IgD-negative memory B cell (primary cell): ENCODE results near the gene RHBDD2. TPM values are rescaled to one million over a fixed set of nuclear protein-coding genes. Genes with fewer than 3 reads are reported as not detected.
A peak's percentile ranks its signal among the peaks of the same experiment; 100 is the strongest.
"Not testable (repeated sequence)": the region's sequence is repeated elsewhere in the genome, so short reads cannot be mapped to it uniquely, and the experiment has no call there.

Source experiments
- H3K27ac Mint-ChIP-seq, 3 donors: one replicate each; pipeline ENCODE4 v1.8.0; 2020 to 2022; ENCODE audit warnings: mild to moderate bottlenecking in 3 of 3, mixed read lengths in 3 of 3, moderate library complexity in 1 of 3
- H3K27me3 Mint-ChIP-seq: one replicate; pipeline ENCODE4 v1.8.0; 2021; ENCODE audit warnings: mixed read lengths
- H3K36me3 Mint-ChIP-seq: one replicate; pipeline ENCODE4 v1.8.0; 2020; ENCODE audit warnings: mild to moderate bottlenecking, mixed read lengths
- H3K4me1 Mint-ChIP-seq, 3 donors: one replicate each; pipeline ENCODE4 v1.8.0; 2020 to 2022; ENCODE audit warnings: mixed read lengths in 3 of 3, mild to moderate bottlenecking in 1 of 3
- H3K4me3 Mint-ChIP-seq, 4 donors: one replicate each; pipeline ENCODE4 v1.8.0; 2020 to 2022; ENCODE audit warnings: mild to moderate bottlenecking in 4 of 4, mixed read lengths in 4 of 4, moderate library complexity in 3 of 4
- H3K9me3 Mint-ChIP-seq, 3 donors: one replicate each; pipeline ENCODE4 v1.8.0; 2020 to 2021; ENCODE audit warnings: mixed read lengths in 3 of 3, mild to moderate bottlenecking in 1 of 3
- polyA plus RNA-seq: library from polyadenylated mRNA; unstranded; fragments of 300-500 nt; fragmentation: Illumina TruSeq; gene quantifications from one replicate; pipeline ENCODE4 v1.2.3, GENCODE V29; 2021

The RHBDD2 gene
- polyA plus RNA-seq, 1 donor from 2014 or later, result 66.0 TPM

GRCh38 chr7:75854233-75854632 is 24.6 kb upstream of the RHBDD2 start:
- Mint-ChIP-seq H3K27ac (no peak overlapping the region), H3K9me3 (peaks cover 0 to 2% (median 0%) of the 10 kb centered on the region in 3 donors), H3K36me3 (no peaks in the 10 kb centered on the region), H3K27me3 (no peaks in the 10 kb centered on the region), H3K4me1 (no peaks in the 10 kb centered on the region), H3K4me3 (no peak overlapping the region)

- H3K9me3 Mint-ChIP-seq, H3K4me1 Mint-ChIP-seq, H3K27ac Mint-ChIP-seq, H3K4me3 Mint-ChIP-seq, H3K36me3 Mint-ChIP-seq, H3K27me3 Mint-ChIP-seq: not testable (repeated sequence)
Observed at GRCh38 chr7:75854813-75855345, 24.0 kb upstream of the RHBDD2 start.

GRCh38 chr7:75856536-75856935 is 22.3 kb upstream of the RHBDD2 start:
- H3K36me3 Mint-ChIP-seq, result no peaks in the 10 kb centered on the region
- H3K4me3 Mint-ChIP-seq, result no peak overlapping the region
- H3K9me3 Mint-ChIP-seq, result peaks cover 0 to 2% (median 0%) of the 10 kb centered on the region in 3 donors
- no peak overlapping the region for H3K27ac Mint-ChIP-seq
- H3K27me3 Mint-ChIP-seq, result no peaks in the 10 kb centered on the region
- no peaks in the 10 kb centered on the region for H3K4me1 Mint-ChIP-seq

DNA sequence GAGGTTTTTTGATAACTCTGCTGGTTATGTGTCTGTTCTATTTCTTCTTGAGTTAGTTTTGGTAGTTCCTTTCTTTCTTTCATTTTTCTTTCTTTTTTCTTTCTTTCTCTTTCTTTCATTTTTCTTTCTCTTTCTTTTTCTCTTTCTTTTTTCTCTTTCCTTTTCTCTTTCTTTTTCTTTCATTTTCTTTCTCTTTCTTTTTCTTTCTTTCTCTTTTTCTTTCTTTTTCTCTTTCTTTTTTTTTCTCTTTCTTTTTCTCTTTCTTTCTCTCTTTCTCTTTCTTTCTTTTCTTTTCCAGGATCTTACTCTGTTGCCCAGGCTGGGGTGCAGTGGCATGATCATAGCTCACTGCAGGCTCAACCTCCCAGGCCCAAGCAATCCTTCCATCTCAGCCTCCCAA is 20.4 kb upstream of the RHBDD2 start:
- Mint-ChIP-seq H3K4me3 (no peak overlapping the region), H3K9me3 (peaks cover 0 to 2% (median 0%) of the 10 kb centered on the region in 3 donors), H3K4me1 (no peaks in the 10 kb centered on the region), H3K27ac (no peak overlapping the region), H3K27me3 (peaks cover 3% of the 10 kb centered on the region), H3K36me3 (no peaks in the 10 kb centered on the region)

DNA sequence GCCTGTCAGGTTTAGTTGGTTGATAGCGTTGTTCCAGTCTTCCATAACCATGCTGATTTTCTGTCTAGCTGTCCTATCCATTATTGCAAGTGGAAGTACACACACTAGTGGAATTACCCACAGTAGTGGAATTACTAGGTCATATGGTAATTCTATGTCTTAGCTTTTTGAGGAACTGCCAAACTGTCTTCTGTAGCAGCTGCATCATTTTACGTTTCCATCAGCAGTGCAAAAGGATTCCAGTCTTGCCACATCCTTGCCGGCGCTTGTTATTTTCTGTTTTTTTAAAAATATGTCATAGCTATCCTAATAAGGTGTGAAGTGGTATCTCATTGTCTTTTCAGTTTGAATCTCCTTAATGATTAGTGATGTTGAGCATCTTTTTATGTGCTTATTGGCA is 17.2 kb upstream of the RHBDD2 start:
- no peak overlapping the region for H3K27ac Mint-ChIP-seq
- no peaks in the 10 kb centered on the region for H3K36me3 Mint-ChIP-seq
- H3K4me1 Mint-ChIP-seq, result peaks cover 0 to 4% (median 0%) of the 10 kb centered on the region in 3 donors
- H3K9me3 Mint-ChIP-seq, result no peaks in the 10 kb centered on the region
- H3K4me3 Mint-ChIP-seq, result no peak overlapping the region
- peaks cover 6% of the 10 kb centered on the region for H3K27me3 Mint-ChIP-seq

- H3K36me3 Mint-ChIP-seq, H3K27ac Mint-ChIP-seq, H3K4me3 Mint-ChIP-seq, H3K4me1 Mint-ChIP-seq, H3K27me3 Mint-ChIP-seq, H3K9me3 Mint-ChIP-seq: not testable (repeated sequence)
Observed at GRCh38 chr7:75864251-75864650, 14.6 kb upstream of the RHBDD2 start.

GRCh38 chr7:75866114-75866488 is 12.7 kb upstream of the RHBDD2 start:
- Mint-ChIP-seq H3K27me3 (peaks cover 8% of the 10 kb centered on the region), H3K4me1 (peaks cover 0 to 5% (median 0%) of the 10 kb centered on the region in 3 donors), H3K27ac (no peak overlapping the region), H3K9me3 (no peaks in the 10 kb centered on the region), H3K4me3 (no peak overlapping the region), H3K36me3 (no peaks in the 10 kb centered on the region)

DNA sequence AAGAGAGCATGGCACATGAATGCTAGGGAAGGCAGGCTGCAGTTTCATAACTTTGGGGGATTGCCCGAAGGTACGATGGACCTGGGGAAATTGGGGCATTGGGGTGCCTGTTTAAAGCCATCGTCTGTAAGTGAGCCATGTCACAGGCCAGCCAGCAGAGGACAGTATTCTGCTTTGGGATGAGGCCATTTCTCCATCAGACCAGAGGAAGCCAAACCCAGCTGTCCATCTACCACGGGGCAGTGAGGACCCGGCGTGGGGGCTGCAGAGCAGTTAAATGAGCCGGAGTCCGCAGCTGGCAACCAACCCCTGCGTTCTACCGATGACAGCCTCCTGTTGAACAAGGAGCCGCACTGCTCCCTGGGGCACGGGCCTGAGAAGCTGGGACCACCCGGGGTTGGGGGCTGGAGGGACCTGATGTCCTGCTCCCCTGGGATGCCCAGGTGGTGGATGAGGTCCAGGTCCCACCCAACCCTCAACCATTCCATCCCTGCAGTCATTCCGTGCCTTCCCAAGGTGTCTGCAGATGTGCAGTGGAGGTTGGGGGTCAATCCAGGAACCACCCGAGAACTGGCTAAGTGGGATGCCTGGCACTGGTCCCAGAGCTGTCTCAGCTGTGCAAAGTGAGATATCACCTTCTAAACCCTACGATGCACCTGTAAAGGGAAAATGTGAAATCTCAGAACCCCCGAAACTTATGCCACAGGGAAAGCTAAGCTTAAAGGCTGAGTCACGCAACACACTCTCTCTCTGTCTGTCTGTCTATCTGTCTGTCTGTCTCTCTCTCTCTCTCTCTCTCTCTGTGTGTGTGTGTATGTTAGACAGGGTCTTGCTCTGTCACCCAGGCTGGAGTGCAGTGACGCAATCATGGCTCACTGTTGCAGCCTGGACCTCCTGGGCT is 12.1 kb upstream of the RHBDD2 start:
- Mint-ChIP-seq H3K27ac (no peak overlapping the region), H3K4me1 (peaks cover 0 to 5% (median 0%) of the 10 kb centered on the region in 3 donors), H3K4me3 (no peak overlapping the region), H3K27me3 (peaks cover 8% of the 10 kb centered on the region), H3K9me3 (no peaks in the 10 kb centered on the region), H3K36me3 (no peaks in the 10 kb centered on the region)

- Mint-ChIP-seq H3K4me3 (no peak overlapping the region), H3K27ac (no peak overlapping the region), H3K27me3 (peaks cover 7% of the 10 kb centered on the region), H3K4me1 (peaks cover 0 to 5% (median 0%) of the 10 kb centered on the region in 3 donors), H3K9me3 (peaks cover 0 to 2% (median 0%) of the 10 kb centered on the region in 3 donors), H3K36me3 (peaks cover 2% of the 10 kb centered on the region)
Observed at GRCh38 chr7:75867390-75867717, 11.5 kb upstream of the RHBDD2 start.

GRCh38 chr7:75868153-75868552 is 10.7 kb upstream of the RHBDD2 start:
- Mint-ChIP-seq H3K27me3 (peaks cover 7% of the 10 kb centered on the region), H3K4me3 (no peak overlapping the region), H3K9me3 (peaks cover 0 to 2% (median 0%) of the 10 kb centered on the region in 3 donors), H3K4me1 (peaks cover 0 to 5% (median 0%) of the 10 kb centered on the region in 3 donors), H3K27ac (no peak overlapping the region), H3K36me3 (peaks cover 2% of the 10 kb centered on the region)

- H3K27ac Mint-ChIP-seq, result no peak overlapping the region
- H3K9me3 Mint-ChIP-seq, result peaks cover 0 to 2% (median 0%) of the 10 kb centered on the region in 3 donors
- H3K4me1 Mint-ChIP-seq, result peaks cover 0 to 5% (median 0%) of the 10 kb centered on the region in 3 donors
- H3K27me3 Mint-ChIP-seq, result peaks cover 3% of the 10 kb centered on the region
- H3K4me3 Mint-ChIP-seq, result no peak overlapping the region
- peaks cover 2% of the 10 kb centered on the region for H3K36me3 Mint-ChIP-seq
Observed at GRCh38 chr7:75869776-75870379, 9.0 kb upstream of the RHBDD2 start.

- Mint-ChIP-seq H3K27me3 (peaks cover 2% of the 10 kb centered on the region), H3K27ac (no peak overlapping the region), H3K9me3 (peaks cover 0 to 2% (median 0%) of the 10 kb centered on the region in 3 donors), H3K36me3 (peaks cover 2% of the 10 kb centered on the region), H3K4me1 (peaks cover 0 to 5% (median 0%) of the 10 kb centered on the region in 3 donors), H3K4me3 (no peak overlapping the region)
Observed at GRCh38 chr7:75870557-75871161, 8.2 kb upstream of the RHBDD2 start.

GRCh38 chr7:75872073-75872782 is 6.6 kb upstream of the RHBDD2 start:
- H3K27ac Mint-ChIP-seq, result peak overlapping the region in 1 of 3 donors; percentile 48
- no peak overlapping the region for H3K4me3 Mint-ChIP-seq
- peaks cover 2% of the 10 kb centered on the region for H3K36me3 Mint-ChIP-seq
- peaks cover under 1% of the 10 kb centered on the region for H3K27me3 Mint-ChIP-seq
- H3K4me1 Mint-ChIP-seq, result peaks cover 0 to 1% (median 0%) of the 10 kb centered on the region in 3 donors
- H3K9me3 Mint-ChIP-seq, result peaks cover 0 to 2% (median 0%) of the 10 kb centered on the region in 3 donors

DNA sequence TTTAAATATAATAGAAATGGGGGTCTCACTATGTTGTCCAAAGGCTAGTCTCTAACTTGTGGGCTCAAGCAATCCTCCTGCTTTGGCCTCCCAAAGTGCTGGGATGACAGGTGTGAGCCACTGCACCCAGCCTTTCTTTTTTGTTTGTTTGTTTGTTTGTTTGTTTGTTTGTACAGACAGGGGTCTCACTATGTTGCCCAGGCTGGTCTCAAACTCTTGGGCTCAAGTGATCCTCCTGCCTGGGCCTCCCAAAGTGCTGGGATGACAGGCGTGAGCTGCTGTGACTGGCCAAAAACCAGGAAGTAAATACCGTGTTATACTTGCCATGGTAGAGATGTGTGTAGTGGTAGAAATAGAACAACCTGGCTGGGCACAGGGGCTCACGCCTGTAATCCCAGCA is 4.7 kb upstream of the RHBDD2 start:
- H3K27me3 Mint-ChIP-seq, result not testable (repeated sequence)

More for the DNA sequence above, 4.7 kb upstream of the RHBDD2 start:
- H3K36me3 Mint-ChIP-seq, H3K9me3 Mint-ChIP-seq, H3K4me1 Mint-ChIP-seq, H3K4me3 Mint-ChIP-seq, H3K27ac Mint-ChIP-seq: not testable (repeated sequence)
